HL-60/S4 treated with retinoic acid at 250 ng/mL for 4 days and 3 days (cell line): ENCODE measurements around the gene PRDM7.
"Not testable (repeated sequence)": the region's sequence is repeated elsewhere in the genome, so short reads cannot be mapped to it uniquely, and the experiment has no call there.

Experiments used
- in situ Hi-C: fragments of 300-500 bp; cut with MboI; formaldehyde crosslinking; loops from 2 replicates; pipeline ENCODE4 v1.7.0; 2022; ENCODE audit warnings: low sequenced_read_pairs

Gene PRDM7

DNA sequence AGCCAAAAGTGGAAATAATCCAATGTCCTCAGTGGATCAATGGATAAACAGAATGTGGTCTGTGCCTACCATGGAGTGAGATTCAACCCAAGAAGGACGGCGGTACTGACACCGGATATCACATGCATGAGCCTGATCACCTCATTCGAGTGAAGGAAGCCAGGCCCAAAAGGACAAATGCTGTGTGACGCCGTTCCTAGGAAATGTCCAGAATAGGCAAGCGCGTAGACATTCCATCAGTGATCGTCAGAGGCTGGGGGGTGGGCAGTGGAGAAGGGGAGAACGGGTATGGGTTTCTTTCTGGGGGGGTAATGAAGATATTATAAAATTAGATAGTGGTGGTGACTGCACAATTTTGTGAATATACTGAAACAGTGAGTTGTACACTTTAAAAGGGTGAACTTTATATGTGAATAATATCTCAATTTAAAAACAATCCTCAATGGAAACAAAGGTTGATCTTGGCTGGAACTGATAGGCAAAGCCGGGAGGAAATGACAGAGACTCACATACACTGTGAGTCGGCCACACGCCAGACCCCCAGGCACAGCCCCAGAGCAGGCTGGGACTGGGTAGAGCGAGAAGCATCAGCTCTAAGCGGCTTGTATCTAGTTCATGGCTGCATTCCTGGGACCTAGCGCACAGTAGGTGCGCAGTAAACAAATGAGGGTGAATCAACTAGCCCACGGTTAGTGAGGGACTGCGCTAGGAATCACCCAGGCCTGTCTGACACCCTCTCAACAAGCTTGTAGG lies 61.4 kb downstream of the PRDM7 start:
- in situ Hi-C loops, result no loop called here

GRCh38 chr16:90012991-90013745 lies 64.0 kb downstream of the PRDM7 start:
- in situ Hi-C loops, result no loop called here

- in situ Hi-C loops, result no loop called here
These were observed 65.1 kb downstream of the PRDM7 start for GRCh38 chr16:90011908-90012501.

DNA sequence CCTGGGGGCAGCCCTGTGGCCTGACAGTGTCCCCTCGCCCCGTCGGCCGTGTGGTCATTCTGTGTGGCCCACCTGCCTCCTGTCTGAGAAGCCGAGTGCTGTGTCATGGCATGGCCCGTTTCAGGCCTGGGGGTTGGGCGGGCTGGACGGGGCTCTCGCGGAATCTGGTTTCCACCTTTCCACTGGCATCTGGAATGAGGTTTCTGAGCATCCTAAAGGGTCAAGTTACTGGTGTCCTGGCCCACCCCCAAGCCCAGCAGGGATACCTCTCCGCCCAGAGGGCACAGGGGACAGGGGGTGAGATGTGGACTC lies 65.7 kb downstream of the PRDM7 start:
- in situ Hi-C loops, result no loop called here

GRCh38 chr16:90010676-90011507 lies 66.2 kb downstream of the PRDM7 start:
- in situ Hi-C loops, result no loop called here

DNA sequence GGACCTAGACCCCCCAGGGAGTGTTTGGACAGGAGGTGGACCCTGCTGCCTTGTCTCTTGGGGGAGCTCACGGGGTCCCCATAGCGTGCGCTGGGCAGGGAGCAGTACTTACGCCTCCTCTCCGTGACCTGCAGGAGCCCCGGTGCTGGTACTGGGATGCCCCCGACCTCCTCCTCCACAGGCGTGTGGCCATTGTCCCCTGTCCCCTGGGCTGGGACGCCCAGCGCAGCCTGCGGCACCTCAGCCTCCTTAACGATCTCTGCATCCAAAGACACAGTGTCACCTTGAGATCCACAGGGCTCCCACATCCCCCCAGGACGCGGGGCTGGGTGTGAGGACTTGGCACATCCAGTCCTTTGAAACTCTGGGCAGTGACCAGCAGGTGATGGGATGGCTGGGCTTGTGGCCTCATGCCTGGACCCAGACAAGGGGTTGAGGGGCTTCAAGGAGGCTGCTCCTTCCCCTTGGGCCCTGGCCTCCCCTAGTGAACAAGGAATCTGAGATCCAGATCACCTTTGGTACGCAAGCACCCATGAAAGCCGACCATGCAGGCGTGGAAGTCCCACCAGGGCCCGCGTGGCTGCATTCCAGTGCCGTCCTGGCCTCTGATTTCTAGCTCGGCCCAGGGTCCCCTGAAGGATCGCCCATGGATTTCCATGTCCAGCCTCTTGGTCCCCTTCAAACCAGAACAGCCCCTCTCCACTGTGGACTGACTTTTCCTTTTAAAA lies 67.8 kb downstream of the PRDM7 start:
- in situ Hi-C loops, result no loop called here

- in situ Hi-C loops, result no loop called here
These were observed 68.4 kb downstream of the PRDM7 start for GRCh38 chr16:90008708-90009145.

GRCh38 chr16:90007635-90008234 lies 69.4 kb downstream of the PRDM7 start:
- in situ Hi-C loops, result not testable (repeated sequence)

GRCh38 chr16:90007015-90007414 lies 70.1 kb downstream of the PRDM7 start:
- in situ Hi-C loops, result no loop called here
